K562 (cell line): ENCODE measurements around the gene GYS1. TPM values are rescaled to one million over a fixed set of nuclear protein-coding genes. Genes with fewer than 3 reads are reported as not detected.

ENCODE experiments used
- BCOR ChIP-seq: fragments of 450-650 bp; IDR thresholded peaks from 2 replicates; pipeline ENCODE4 v1.6.1; 2016
- CTBP1 ChIP-seq: fragments of 450-650 bp; IDR thresholded peaks from 2 replicates; pipeline ENCODE4 v1.6.1; 2016; ENCODE audit warnings: borderline replicate concordance
- E2F8 ChIP-seq: fragments of 450-650 bp; IDR thresholded peaks from 2 replicates; pipeline ENCODE4 v1.7.1; 2018; ENCODE audit warnings: mild to moderate bottlenecking, low read depth; ENCODE audit not compliant: partially characterized antibody
- JUN ChIP-seq, 2 experiments: sonication (generic) in 1 of 2; formaldehyde crosslinking in 1 of 2; IDR thresholded peaks; 2 replicates each; pipeline versions ENCODE4 v1.6.1 to v1.8.0; 2012 to 2022; ENCODE audit warnings: borderline replicate concordance in 2 of 2, mild to moderate bottlenecking in 2 of 2, improper control_type of control experiment in 1 of 2, low read depth in 1 of 2, low read length in 1 of 2, missing genetic modification reagents in 1 of 2
- ZNF134 ChIP-seq: fragments of 250-450 bp; sonication (Bioruptor Pico); conservative IDR thresholded peaks from 2 replicates; pipeline ENCODE4 v1.4.0; 2020
- ZNF76 ChIP-seq: fragments of 250-450 bp; sonication (Bioruptor Pico); IDR thresholded peaks from 2 replicates; pipeline ENCODE4 v1.4.0; 2020; ENCODE audit warnings: mild to moderate bottlenecking, moderate library complexity, borderline replicate concordance
- polyA plus RNA-seq, 8 experiments: library from polyadenylated mRNA; depleted of rRNA in 4 of 8; stranded (reverse) in 5 of 8; unstranded in 3 of 8; fragments of >200 nt; fragmentation: Nextera tagmentation in 2 of 8; fragmentation: Illumina TruSeq in 1 of 8; extraction: Ambion mirVana in 2 of 8; extraction: Trizol in 1 of 8; gene quantifications; 2 replicates each; pipeline versions ENCODE4 v1.2.1 to v1.2.3, GENCODE V29; 2011 to 2014; ENCODE audit warnings: inconsistent platforms in 1 of 8, missing spikeins in 1 of 8
- total RNA-seq, 7 experiments: library from RNA; depleted of rRNA in 6 of 7; stranded (reverse); fragments of >200 nt in 6 of 7; fragmentation: Illumina TruSeq in 2 of 7; extraction: Trizol in 2 of 7; gene quantifications; 2 replicates each; pipeline versions ENCODE4 v1.2.1 to v1.2.3, GENCODE V29; 2011 to 2021; ENCODE audit warnings: low replicate concordance in 1 of 7
- TF ChIP-seq, protein P1 (sequence below): IDR thresholded peaks from 2 replicates; pipeline ENCODE4 v1.6.1; 2014; ENCODE audit warnings: antibody characterized with exemption
- TF ChIP-seq, protein P2 (sequence below): fragments of 450-650 bp; formaldehyde crosslinking; IDR thresholded peaks from 2 replicates; pipeline ENCODE4 v1.4.0; 2020; ENCODE audit warnings: mild to moderate bottlenecking
- TF ChIP-seq, protein P3 (sequence below), 2 experiments: fragments of 450-650 bp; formaldehyde crosslinking in 1 of 2; IDR thresholded peaks; 2 replicates each; pipeline versions ENCODE4 v1.4.0 to v1.6.1; 2014 to 2020; ENCODE audit warnings: mild to moderate bottlenecking in 2 of 2, borderline replicate concordance in 1 of 2, low read depth in 1 of 2
- TF ChIP-seq, protein P4 (sequence below): sonication (generic); formaldehyde crosslinking; IDR thresholded peaks from 2 replicates; pipeline ENCODE4 v1.8.1; 2022; ENCODE audit warnings: missing genetic modification reagents
- TF ChIP-seq, protein P5 (sequence below): fragments of 450-650 bp; IDR thresholded peaks from 2 replicates; pipeline ENCODE4 v1.6.1; 2016

Gene GYS1
- total and polyA plus RNA-seq, 9 of the 15 experiments (the other 6 are each of a cell fraction or from before 2014, with no cell fraction given) = 1.9 to 31.1 (median 15.2) TPM

DNA sequence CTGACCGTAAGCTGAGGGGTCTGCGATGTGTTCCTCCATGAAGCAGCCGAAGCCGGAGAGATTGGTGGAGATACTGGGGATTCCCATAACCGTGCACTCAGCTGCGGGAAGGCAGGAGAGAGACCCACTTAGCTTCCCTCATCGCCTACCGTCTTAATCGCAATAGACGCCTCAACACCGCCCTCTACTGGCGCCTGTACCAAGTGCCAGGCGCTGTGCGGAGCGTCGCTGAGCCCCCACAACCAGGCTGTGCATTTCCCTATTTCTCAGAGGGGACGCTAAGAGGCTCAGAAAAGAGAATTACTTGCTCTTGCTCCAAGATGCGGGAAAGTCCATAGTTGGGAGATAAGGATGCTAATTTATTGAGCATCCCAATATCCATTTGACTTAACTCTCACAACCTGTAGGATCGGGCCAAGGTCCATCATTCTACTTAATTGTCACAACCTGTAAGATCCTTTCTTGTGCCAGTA, 22.1 kb downstream of the GYS1 start (continued):
- TF ChIP-seq E2F8 = peak; percentile 19
- TF ChIP-seq CTBP1 = peak; percentile 58; the same call in 1 of the 2 replicates
- no peak for TF ChIP-seq ZNF76 (CRISPR knock-in tag)
- no peak for TF ChIP-seq BCOR
- TF ChIP-seq, protein P1, sequence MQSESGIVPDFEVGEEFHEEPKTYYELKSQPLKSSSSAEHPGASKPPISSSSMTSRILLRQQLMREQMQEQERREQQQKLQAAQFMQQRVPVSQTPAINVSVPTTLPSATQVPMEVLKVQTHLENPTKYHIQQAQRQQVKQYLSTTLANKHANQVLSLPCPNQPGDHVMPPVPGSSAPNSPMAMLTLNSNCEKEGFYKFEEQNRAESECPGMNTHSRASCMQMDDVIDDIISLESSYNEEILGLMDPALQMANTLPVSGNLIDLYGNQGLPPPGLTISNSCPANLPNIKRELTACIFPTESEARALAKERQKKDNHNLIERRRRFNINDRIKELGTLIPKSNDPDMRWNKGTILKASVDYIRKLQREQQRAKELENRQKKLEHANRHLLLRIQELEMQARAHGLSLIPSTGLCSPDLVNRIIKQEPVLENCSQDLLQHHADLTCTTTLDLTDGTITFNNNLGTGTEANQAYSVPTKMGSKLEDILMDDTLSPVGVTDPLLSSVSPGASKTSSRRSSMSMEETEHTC = no peak
- TF ChIP-seq, protein P2, sequence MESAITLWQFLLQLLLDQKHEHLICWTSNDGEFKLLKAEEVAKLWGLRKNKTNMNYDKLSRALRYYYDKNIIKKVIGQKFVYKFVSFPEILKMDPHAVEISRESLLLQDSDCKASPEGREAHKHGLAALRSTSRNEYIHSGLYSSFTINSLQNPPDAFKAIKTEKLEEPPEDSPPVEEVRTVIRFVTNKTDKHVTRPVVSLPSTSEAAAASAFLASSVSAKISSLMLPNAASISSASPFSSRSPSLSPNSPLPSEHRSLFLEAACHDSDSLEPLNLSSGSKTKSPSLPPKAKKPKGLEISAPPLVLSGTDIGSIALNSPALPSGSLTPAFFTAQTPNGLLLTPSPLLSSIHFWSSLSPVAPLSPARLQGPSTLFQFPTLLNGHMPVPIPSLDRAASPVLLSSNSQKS (CRISPR knock-in tag) = no peak
- no peak for TF ChIP-seq ZNF134 (CRISPR knock-in tag)
- TF ChIP-seq JUN (IDR thresholded peaks at IDR 0.05; ENCODE audit: borderline replicate concordance, low read depth, low read length) = 0 out of 2 replicates have a peak, but pooled peaks have one; percentile 7
- no peak for TF ChIP-seq JUN (CRISPR knock-in tag; IDR thresholded peaks at IDR 0.05; ENCODE audit: borderline replicate concordance)
- TF ChIP-seq, protein P3, sequence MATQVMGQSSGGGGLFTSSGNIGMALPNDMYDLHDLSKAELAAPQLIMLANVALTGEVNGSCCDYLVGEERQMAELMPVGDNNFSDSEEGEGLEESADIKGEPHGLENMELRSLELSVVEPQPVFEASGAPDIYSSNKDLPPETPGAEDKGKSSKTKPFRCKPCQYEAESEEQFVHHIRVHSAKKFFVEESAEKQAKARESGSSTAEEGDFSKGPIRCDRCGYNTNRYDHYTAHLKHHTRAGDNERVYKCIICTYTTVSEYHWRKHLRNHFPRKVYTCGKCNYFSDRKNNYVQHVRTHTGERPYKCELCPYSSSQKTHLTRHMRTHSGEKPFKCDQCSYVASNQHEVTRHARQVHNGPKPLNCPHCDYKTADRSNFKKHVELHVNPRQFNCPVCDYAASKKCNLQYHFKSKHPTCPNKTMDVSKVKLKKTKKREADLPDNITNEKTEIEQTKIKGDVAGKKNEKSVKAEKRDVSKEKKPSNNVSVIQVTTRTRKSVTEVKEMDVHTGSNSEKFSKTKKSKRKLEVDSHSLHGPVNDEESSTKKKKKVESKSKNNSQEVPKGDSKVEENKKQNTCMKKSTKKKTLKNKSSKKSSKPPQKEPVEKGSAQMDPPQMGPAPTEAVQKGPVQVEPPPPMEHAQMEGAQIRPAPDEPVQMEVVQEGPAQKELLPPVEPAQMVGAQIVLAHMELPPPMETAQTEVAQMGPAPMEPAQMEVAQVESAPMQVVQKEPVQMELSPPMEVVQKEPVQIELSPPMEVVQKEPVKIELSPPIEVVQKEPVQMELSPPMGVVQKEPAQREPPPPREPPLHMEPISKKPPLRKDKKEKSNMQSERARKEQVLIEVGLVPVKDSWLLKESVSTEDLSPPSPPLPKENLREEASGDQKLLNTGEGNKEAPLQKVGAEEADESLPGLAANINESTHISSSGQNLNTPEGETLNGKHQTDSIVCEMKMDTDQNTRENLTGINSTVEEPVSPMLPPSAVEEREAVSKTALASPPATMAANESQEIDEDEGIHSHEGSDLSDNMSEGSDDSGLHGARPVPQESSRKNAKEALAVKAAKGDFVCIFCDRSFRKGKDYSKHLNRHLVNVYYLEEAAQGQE (IDR thresholded peaks at IDR 0.05; ENCODE audit: borderline replicate concordance) = peak; percentile 87
- TF ChIP-seq, protein P3 (CRISPR knock-in tag; IDR thresholded peaks at IDR 0.05; ENCODE audit: low read depth) = no peak
- TF ChIP-seq, protein P4, sequence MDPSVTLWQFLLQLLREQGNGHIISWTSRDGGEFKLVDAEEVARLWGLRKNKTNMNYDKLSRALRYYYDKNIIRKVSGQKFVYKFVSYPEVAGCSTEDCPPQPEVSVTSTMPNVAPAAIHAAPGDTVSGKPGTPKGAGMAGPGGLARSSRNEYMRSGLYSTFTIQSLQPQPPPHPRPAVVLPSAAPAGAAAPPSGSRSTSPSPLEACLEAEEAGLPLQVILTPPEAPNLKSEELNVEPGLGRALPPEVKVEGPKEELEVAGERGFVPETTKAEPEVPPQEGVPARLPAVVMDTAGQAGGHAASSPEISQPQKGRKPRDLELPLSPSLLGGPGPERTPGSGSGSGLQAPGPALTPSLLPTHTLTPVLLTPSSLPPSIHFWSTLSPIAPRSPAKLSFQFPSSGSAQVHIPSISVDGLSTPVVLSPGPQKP (CRISPR knock-in tag) = no peak
- TF ChIP-seq, protein P5, sequence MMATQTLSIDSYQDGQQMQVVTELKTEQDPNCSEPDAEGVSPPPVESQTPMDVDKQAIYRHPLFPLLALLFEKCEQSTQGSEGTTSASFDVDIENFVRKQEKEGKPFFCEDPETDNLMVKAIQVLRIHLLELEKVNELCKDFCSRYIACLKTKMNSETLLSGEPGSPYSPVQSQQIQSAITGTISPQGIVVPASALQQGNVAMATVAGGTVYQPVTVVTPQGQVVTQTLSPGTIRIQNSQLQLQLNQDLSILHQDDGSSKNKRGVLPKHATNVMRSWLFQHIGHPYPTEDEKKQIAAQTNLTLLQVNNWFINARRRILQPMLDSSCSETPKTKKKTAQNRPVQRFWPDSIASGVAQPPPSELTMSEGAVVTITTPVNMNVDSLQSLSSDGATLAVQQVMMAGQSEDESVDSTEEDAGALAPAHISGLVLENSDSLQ = no peak
